ENCODE results near the gene EYA2. TPM values are rescaled to one million over a fixed set of nuclear protein-coding genes. Genes with fewer than 3 reads are reported as not detected.

EYA2 gene
- polyA plus RNA-seq, 1 experiment = 4.0 TPM

DNA sequence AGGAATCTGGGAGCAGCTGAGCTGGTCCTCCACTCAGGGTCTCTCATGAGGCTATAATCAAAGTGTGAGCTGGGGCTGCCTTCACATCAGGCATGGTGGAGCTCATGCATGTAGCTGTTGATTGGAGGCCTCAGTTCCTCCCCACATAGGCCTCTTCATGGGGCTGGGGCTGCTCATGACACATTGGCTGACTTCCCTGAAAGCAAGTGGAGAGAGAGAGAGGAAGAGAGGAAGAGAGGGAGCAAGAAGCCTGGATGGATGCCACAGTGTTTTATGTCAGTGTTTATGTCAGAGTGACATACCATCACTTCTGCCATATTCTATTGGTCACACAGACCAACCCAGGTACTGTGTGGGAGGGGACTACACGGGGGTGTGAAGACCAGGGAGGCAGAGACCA is 43.8 kb downstream of the EYA2 start:
- DNase-seq (ENCODE audit: low read depth, low spot score) = no peak
- ChIA-PET POLR2A (no interaction called here), CTCF (interaction anchor here (1.1 kb wide), 1 partner anchor 189 kb away, joined by 7 read pairs; no protein-coding TSS in a partner anchor)
- Histone ChIP-seq H3K27me3 (ENCODE audit: control insufficient read depth, insufficient read depth, low read length) (no peaks in the 10 kb centered on the region), H3K9me3 (ENCODE audit: control insufficient read depth, insufficient read depth, low read length) (no peaks in the 10 kb centered on the region), H3K4me3 (ENCODE audit: low read depth, low read length) (no peak overlapping the region), H3K27ac (ENCODE audit: low read depth, low read length) (no peak overlapping the region)
- TF ChIP-seq, protein P1, sequence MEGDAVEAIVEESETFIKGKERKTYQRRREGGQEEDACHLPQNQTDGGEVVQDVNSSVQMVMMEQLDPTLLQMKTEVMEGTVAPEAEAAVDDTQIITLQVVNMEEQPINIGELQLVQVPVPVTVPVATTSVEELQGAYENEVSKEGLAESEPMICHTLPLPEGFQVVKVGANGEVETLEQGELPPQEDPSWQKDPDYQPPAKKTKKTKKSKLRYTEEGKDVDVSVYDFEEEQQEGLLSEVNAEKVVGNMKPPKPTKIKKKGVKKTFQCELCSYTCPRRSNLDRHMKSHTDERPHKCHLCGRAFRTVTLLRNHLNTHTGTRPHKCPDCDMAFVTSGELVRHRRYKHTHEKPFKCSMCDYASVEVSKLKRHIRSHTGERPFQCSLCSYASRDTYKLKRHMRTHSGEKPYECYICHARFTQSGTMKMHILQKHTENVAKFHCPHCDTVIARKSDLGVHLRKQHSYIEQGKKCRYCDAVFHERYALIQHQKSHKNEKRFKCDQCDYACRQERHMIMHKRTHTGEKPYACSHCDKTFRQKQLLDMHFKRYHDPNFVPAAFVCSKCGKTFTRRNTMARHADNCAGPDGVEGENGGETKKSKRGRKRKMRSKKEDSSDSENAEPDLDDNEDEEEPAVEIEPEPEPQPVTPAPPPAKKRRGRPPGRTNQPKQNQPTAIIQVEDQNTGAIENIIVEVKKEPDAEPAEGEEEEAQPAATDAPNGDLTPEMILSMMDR (IDR thresholded peaks at IDR 0.05; ENCODE audit: low read depth, low read length) = no peak

DNA sequence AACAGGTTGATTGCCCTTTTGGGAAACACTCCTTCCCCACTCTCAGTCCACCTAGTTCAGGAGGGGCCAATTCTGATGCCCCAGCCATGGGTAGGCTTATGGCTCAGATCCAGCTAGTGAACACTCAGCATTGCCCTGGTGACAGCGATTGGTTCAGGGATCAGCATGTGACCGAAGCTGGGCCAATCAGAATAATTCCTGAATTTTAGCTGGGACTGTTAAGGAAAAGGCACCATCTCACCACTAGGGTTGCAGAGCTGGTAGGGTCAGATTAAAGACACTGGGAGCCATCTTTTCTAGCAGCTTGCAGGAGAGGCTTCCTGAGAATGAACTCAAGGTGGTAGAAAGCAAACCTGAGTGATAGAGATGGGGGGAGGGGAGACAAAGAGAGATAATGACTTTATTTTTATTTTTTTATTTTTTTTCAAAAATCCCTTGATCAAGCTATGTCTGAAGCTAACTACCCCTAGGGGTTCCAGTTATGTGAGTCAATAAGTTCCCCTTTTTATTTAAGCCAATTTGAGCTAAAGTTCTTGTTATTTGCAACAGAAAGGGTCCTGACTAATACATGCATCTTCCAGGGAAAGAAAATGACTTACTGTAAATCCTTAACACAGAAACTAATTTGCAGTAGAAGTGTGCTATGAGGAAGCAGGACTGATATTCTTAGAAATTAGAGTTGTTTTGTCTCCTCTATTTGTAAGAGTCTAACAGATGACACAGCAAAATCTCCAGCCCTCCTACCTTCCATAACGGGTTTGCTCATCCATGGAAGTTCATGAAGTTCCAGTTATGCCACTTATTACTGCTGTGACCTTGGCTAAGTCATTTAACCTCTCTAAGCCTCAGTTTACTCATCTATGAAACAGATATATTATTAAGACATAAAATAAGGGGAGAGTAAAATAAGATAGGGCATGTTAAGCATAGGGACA is 44.7 kb downstream of the EYA2 start:
- no peak for DNase-seq (ENCODE audit: low read depth, low spot score)
- Histone ChIP-seq H3K9me3 (ENCODE audit: control insufficient read depth, insufficient read depth, low read length) (no peaks in the 10 kb centered on the region), H3K27me3 (ENCODE audit: control insufficient read depth, insufficient read depth, low read length) (no peaks in the 10 kb centered on the region), H3K27ac (ENCODE audit: low read depth, low read length) (no peak overlapping the region), H3K4me3 (ENCODE audit: low read depth, low read length) (no peak overlapping the region)
- ChIA-PET POLR2A (no interaction called here), CTCF (interaction anchor here (1.0 to 1.3 kb wide), 2 partner anchors 9 to 14 kb away, joined by 3 to 8 read pairs; no protein-coding TSS in a partner anchor)
- TF ChIP-seq, protein P1 (IDR thresholded peaks at IDR 0.05; ENCODE audit: low read depth, low read length) = peak; percentile 25

DNA sequence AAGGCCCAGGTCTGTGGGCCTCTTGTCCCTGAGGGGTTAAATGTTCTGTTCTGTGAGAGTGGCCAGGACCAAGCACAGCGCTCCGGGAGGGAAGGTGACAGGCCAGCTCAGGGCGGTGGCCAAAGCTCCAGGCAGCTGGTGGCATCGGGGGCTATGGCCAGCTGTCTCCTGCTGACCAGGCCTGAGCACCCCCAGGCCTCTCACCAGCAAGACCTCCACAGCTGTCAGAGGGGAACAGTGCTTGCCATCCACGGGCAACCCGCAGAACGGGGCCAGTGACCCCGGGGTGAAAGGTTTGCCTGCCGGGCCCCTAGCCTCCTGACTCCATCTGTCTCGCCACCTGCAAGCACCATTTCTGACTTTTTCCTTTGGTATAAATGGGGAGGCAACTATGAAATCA is 46.0 kb downstream of the EYA2 start:
- TF ChIP-seq, protein P1 (IDR thresholded peaks at IDR 0.05; ENCODE audit: low read depth, low read length) = no peak
- Histone ChIP-seq H3K27ac (ENCODE audit: low read depth, low read length) (no peak overlapping the region), H3K27me3 (ENCODE audit: control insufficient read depth, insufficient read depth, low read length) (no peaks in the 10 kb centered on the region), H3K9me3 (ENCODE audit: control insufficient read depth, insufficient read depth, low read length) (no peaks in the 10 kb centered on the region), H3K4me3 (ENCODE audit: low read depth, low read length) (no peak overlapping the region)
- ChIA-PET CTCF (no interaction called here), POLR2A (no interaction called here)
- no peak for DNase-seq (ENCODE audit: low read depth, low spot score)

DNA sequence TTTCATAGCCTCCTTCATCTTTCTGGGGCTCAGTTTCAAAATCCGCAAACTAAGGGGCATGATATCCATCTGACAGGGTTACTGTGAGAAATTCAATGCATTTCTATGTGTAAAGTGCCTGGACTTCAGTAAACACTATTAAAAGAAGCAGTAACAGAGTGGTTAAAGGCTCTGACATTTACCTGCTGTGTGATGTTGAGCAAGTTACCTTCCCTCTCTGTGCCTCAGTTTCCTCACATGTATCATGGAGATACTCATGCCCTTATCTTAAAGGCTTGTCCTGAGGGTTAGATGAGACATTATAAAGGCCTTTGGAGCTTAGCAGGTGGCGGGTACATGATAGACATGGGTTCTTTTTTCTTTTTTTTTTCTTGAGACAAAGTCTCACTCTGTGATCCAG is 46.8 kb downstream of the EYA2 start:
- ChIA-PET CTCF (no interaction called here), POLR2A (no interaction called here)
- TF ChIP-seq, protein P1 (IDR thresholded peaks at IDR 0.05; ENCODE audit: low read depth, low read length) = no peak
- H3K9me3 ChIP-seq (ENCODE audit: control insufficient read depth, insufficient read depth, low read length) = no peaks in the 10 kb centered on the region
- DNase-seq (ENCODE audit: low read depth, low spot score) = no peak
- H3K4me3 ChIP-seq (ENCODE audit: low read depth, low read length) = no peak overlapping the region
- H3K27me3 ChIP-seq (ENCODE audit: control insufficient read depth, insufficient read depth, low read length) = no peaks in the 10 kb centered on the region
- no peak overlapping the region for H3K27ac ChIP-seq (ENCODE audit: low read depth, low read length)

DNA sequence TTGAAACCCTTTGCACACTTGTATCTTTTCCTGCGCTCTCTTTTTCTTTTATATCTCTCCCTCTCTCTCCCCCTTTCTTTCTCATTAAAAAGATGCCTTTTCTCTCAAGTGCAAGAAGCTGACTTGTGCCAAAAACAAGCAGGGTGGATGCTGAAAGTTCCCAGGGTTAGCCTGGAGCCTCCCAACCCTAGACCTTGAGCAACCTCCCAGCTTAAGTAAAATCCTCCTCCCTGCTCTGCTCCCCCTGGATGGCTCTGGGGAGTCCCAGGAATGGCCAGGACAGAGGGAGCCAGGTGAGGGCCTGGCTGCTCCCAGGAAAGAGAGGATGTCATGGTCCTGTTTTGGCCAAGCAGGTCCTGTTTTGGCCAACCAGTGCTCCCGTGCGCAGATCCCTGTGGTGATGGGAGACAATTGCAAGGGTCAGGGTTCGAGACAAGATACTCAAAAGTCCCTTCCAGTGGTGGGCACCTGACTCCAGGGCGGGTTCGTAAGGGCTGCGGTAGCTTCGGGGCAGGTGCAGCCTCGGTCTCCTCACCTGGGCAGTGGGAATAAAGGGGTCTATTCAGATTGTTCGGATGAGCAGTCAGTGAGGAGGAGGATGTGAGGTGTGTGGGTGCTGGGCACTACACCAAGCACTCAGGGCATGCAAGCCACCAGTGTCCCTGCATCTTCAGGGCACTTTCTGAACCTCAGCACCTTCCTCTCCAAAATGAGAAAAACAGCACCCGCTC is 49.4 kb downstream of the EYA2 start:
- Histone ChIP-seq H3K9me3 (ENCODE audit: control insufficient read depth, insufficient read depth, low read length) (no peaks in the 10 kb centered on the region), H3K27me3 (ENCODE audit: control insufficient read depth, insufficient read depth, low read length) (no peaks in the 10 kb centered on the region), H3K27ac (ENCODE audit: low read depth, low read length) (no peak overlapping the region), H3K4me3 (ENCODE audit: low read depth, low read length) (no peak overlapping the region)
- POLR2A ChIA-PET = no interaction called here
- CTCF ChIA-PET = interaction anchor here (0.6 to 1.1 kb wide), 3 partner anchors 250 to 474 kb away, joined by 3 read pairs; no protein-coding TSS in a partner anchor
- TF ChIP-seq, protein P1 (IDR thresholded peaks at IDR 0.05; ENCODE audit: low read depth, low read length) = no peak
- no peak for DNase-seq (ENCODE audit: low read depth, low spot score)
